GM18517 (cell line): Measurements from ENCODE around the gene FAM120A.

Experiments used
- ATAC-seq: cut with Tn5 transposase; IDR thresholded peaks from one replicate; pipeline ENCODE4 v1.9.1; 2021; ENCODE audit warnings: mild to moderate bottlenecking, moderate library complexity; ENCODE audit not compliant: unreplicated experiment

FAM120A gene

GRCh38 chr9:93467462-93467861 is 16.0 kb downstream of the FAM120A start:
- no peak for ATAC-seq

GRCh38 chr9:93468763-93469456 is 17.4 kb downstream of the FAM120A start:
- ATAC-seq: no peak

GRCh38 chr9:93470391-93470790 is 18.9 kb downstream of the FAM120A start:
- ATAC-seq: no peak

GRCh38 chr9:93471124-93471523 is 19.6 kb downstream of the FAM120A start:
- ATAC-seq: no peak

- ATAC-seq: no peak
These were observed 21.9 kb downstream of the FAM120A start for GRCh38 chr9:93473411-93473810.

- no peak for ATAC-seq
These were observed 23.6 kb downstream of the FAM120A start for GRCh38 chr9:93475108-93475507.

- ATAC-seq: no peak
These were observed 24.4 kb downstream of the FAM120A start for GRCh38 chr9:93475856-93476255.

GRCh38 chr9:93476924-93477323 is 25.4 kb downstream of the FAM120A start:
- ATAC-seq: no peak

- ATAC-seq: no peak
These were observed 25.9 kb downstream of the FAM120A start for GRCh38 chr9:93477397-93477796.

GRCh38 chr9:93479726-93480125 is 28.2 kb downstream of the FAM120A start:
- no peak for ATAC-seq

GRCh38 chr9:93480262-93480661 is 28.8 kb downstream of the FAM120A start:
- no peak for ATAC-seq

- no peak for ATAC-seq
These were observed 29.3 kb downstream of the FAM120A start for GRCh38 chr9:93480728-93481324.

GRCh38 chr9:93483497-93483896 is 32.0 kb downstream of the FAM120A start:
- ATAC-seq: no peak

GRCh38 chr9:93486268-93486667 is 34.8 kb downstream of the FAM120A start:
- no peak for ATAC-seq

GRCh38 chr9:93488244-93488643 is 36.8 kb downstream of the FAM120A start:
- ATAC-seq: no peak

- ATAC-seq: no peak
These were observed 40.2 kb downstream of the FAM120A start for GRCh38 chr9:93491593-93492232.

GRCh38 chr9:93492327-93492726 is 40.8 kb downstream of the FAM120A start:
- ATAC-seq: no peak

GRCh38 chr9:93493949-93494348 is 42.5 kb downstream of the FAM120A start:
- ATAC-seq: no peak

GRCh38 chr9:93496285-93496684 is 44.8 kb downstream of the FAM120A start:
- ATAC-seq: no peak

- no peak for ATAC-seq
These were observed 49.2 kb downstream of the FAM120A start for GRCh38 chr9:93500571-93501298.

GRCh38 chr9:93501406-93501805 is 49.9 kb downstream of the FAM120A start:
- ATAC-seq: no peak

GRCh38 chr9:93503381-93503780 is 51.9 kb downstream of the FAM120A start:
- no peak for ATAC-seq
